Hematopoietic multipotent progenitor cell treated with erythropoietin and hydrocortisone succinate and interleukin-3 and kit ligand, for 15 days (in vitro differentiated cells): ENCODE data around the gene DNMBP.
"Not testable (repeated sequence)": the region's sequence is repeated elsewhere in the genome, so short reads cannot be mapped to it uniquely, and the experiment has no call there.

Experiments used
- DNase-seq: peaks from one replicate; pipeline ENCODE4 v3.0.0-alpha.2; 2015; ENCODE audit warnings: low spot score

DNMBP gene

GRCh38 chr10:99859585-99859984 lies 150.2 kb downstream of the DNMBP start:
- DNase-seq, result no peak

- no peak for DNase-seq
Observed at GRCh38 chr10:99858849-99859248, 150.9 kb downstream of the DNMBP start.

GRCh38 chr10:99855479-99856071 lies 154.2 kb downstream of the DNMBP start:
- DNase-seq, result no peak

- no peak for DNase-seq
Observed at GRCh38 chr10:99854860-99855259, 154.9 kb downstream of the DNMBP start.

- DNase-seq, result no peak
Observed at GRCh38 chr10:99853655-99854054, 156.1 kb downstream of the DNMBP start.

GRCh38 chr10:99852481-99853213 lies 157.1 kb downstream of the DNMBP start:
- DNase-seq, result no peak

GRCh38 chr10:99851825-99852224 lies 157.9 kb downstream of the DNMBP start:
- no peak for DNase-seq

GRCh38 chr10:99850767-99851340 lies 158.9 kb downstream of the DNMBP start:
- no peak for DNase-seq

GRCh38 chr10:99850021-99850766 lies 159.6 kb downstream of the DNMBP start:
- no peak for DNase-seq

- no peak for DNase-seq
Observed at GRCh38 chr10:99849536-99849935, 160.2 kb downstream of the DNMBP start.

GRCh38 chr10:99849057-99849456 lies 160.7 kb downstream of the DNMBP start:
- no peak for DNase-seq

GRCh38 chr10:99845837-99846382 lies 163.8 kb downstream of the DNMBP start:
- DNase-seq, result peak; percentile 73

- DNase-seq, result no peak
Observed at GRCh38 chr10:99844433-99844955, 165.3 kb downstream of the DNMBP start.

- DNase-seq, result no peak
Observed at GRCh38 chr10:99843310-99843709, 166.4 kb downstream of the DNMBP start.

- no peak for DNase-seq
Observed at GRCh38 chr10:99841746-99842145, 168.0 kb downstream of the DNMBP start.

GRCh38 chr10:99840859-99841258 lies 168.9 kb downstream of the DNMBP start:
- not testable (repeated sequence) for DNase-seq

- no peak for DNase-seq
Observed at GRCh38 chr10:99836711-99837110, 173.0 kb downstream of the DNMBP start.

GRCh38 chr10:99835947-99836346 lies 173.8 kb downstream of the DNMBP start:
- DNase-seq, result no peak

- no peak for DNase-seq
Observed at GRCh38 chr10:99834410-99834809, 175.3 kb downstream of the DNMBP start.

GRCh38 chr10:99832439-99832838 lies 177.3 kb downstream of the DNMBP start:
- no peak for DNase-seq

- DNase-seq, result no peak
Observed at GRCh38 chr10:99828464-99828863, 181.3 kb downstream of the DNMBP start.

- DNase-seq, result no peak
Observed at GRCh38 chr10:99827936-99828335, 181.8 kb downstream of the DNMBP start.
